HEK293 (cell line): ENCODE data around the gene PTPRN2.

ENCODE experiments used
- KLF10 ChIP-seq: fragments of 450-650 bp; IDR thresholded peaks from 2 replicates; pipeline ENCODE4 v1.5.1; 2018; ENCODE audit warnings: missing biosample characterization, mild to moderate bottlenecking, missing genetic modification characterization
- KLF9 ChIP-seq: fragments of 450-650 bp; formaldehyde crosslinking; IDR thresholded peaks from 2 replicates; pipeline ENCODE4 v1.5.1; 2016; ENCODE audit warnings: missing biosample characterization, missing genetic modification characterization, low read depth
- TRIM28 ChIP-seq: IDR thresholded peaks from 2 replicates; pipeline ENCODE4 v1.6.1; 2011; ENCODE audit warnings: low read length, control low read depth, borderline replicate concordance
- ZBTB20 ChIP-seq: fragments of 450-650 bp; formaldehyde crosslinking; IDR thresholded peaks from 2 replicates; pipeline ENCODE4 v1.5.1; 2016; ENCODE audit warnings: missing biosample characterization, missing genetic modification characterization
- ZNF155 ChIP-seq: fragments of 450-650 bp; formaldehyde crosslinking; IDR thresholded peaks from 2 replicates; pipeline ENCODE4 v1.5.1; 2016; ENCODE audit warnings: missing biosample characterization, missing genetic modification characterization
- ZNF621 ChIP-seq: fragments of 450-650 bp; formaldehyde crosslinking; IDR thresholded peaks from 2 replicates; pipeline ENCODE4 v1.5.1; 2017; ENCODE audit warnings: missing biosample characterization, missing genetic modification characterization
- ZNF654 ChIP-seq: fragments of 450-650 bp; formaldehyde crosslinking; IDR thresholded peaks from 2 replicates; pipeline ENCODE4 v1.5.1; 2016; ENCODE audit warnings: low read depth, missing biosample characterization, missing genetic modification characterization
- ZSCAN30 ChIP-seq: fragments of 450-650 bp; IDR thresholded peaks from 2 replicates; pipeline ENCODE4 v1.5.1; 2018; ENCODE audit warnings: missing biosample characterization, mild to moderate bottlenecking, missing genetic modification characterization, moderate library complexity
- TF ChIP-seq, protein P1 (sequence below): fragments of 450-650 bp; formaldehyde crosslinking; IDR thresholded peaks from 2 replicates; pipeline ENCODE4 v1.5.1; 2016; ENCODE audit warnings: missing biosample characterization, missing genetic modification characterization
- TF ChIP-seq, protein P2 (sequence below): fragments of 450-650 bp; formaldehyde crosslinking; IDR thresholded peaks from 2 replicates; pipeline ENCODE4 v1.5.1; 2017; ENCODE audit warnings: missing biosample characterization, missing genetic modification characterization
- TF ChIP-seq, protein P3 (sequence below): fragments of 450-650 bp; formaldehyde crosslinking; IDR thresholded peaks from 2 replicates; pipeline ENCODE4 v1.5.1; 2016; ENCODE audit warnings: missing biosample characterization, missing genetic modification characterization, borderline replicate concordance
- TF ChIP-seq, protein P4 (sequence below): fragments of 450-650 bp; formaldehyde crosslinking; IDR thresholded peaks from 2 replicates; pipeline ENCODE4 v1.5.1; 2017; ENCODE audit warnings: missing biosample characterization, mild to moderate bottlenecking, missing genetic modification characterization, moderate library complexity
- TF ChIP-seq, protein P5 (sequence below): fragments of 450-650 bp; formaldehyde crosslinking; IDR thresholded peaks from 2 replicates; pipeline ENCODE4 v1.5.1; 2016; ENCODE audit warnings: missing biosample characterization, missing genetic modification characterization

DNA sequence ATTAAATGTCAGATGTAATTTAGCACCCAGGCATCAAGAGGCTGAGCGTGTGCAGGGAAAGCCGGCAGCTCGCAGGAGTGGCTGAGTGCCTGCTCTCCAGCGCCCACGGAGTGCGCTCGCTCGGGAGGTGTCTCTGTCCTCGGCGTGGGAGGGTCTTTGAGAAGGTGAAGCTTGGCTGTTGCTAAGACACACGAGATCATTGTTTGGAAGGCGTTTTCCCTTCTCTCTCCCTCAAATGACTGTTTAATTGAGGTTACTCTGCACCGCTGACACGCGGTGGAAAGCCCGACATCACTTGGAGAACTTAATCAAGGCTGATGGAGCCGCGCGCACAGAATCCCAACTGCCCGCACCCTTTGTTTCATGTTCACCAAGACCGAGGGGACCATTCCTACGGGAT is 836.2 kb downstream of the PTPRN2 start:
- TF ChIP-seq ZNF654 (no peak), ZBTB20 (tag by site-specific recombination) (no peak), ZNF155 (tag by site-specific recombination) (no peak), ZNF621 (tag by site-specific recombination) (no peak), ZSCAN30 (no peak), KLF10 (tag by site-specific recombination) (no peak), TRIM28 (no peak), KLF9 (tag by site-specific recombination) (no peak)
- TF ChIP-seq, protein P1, sequence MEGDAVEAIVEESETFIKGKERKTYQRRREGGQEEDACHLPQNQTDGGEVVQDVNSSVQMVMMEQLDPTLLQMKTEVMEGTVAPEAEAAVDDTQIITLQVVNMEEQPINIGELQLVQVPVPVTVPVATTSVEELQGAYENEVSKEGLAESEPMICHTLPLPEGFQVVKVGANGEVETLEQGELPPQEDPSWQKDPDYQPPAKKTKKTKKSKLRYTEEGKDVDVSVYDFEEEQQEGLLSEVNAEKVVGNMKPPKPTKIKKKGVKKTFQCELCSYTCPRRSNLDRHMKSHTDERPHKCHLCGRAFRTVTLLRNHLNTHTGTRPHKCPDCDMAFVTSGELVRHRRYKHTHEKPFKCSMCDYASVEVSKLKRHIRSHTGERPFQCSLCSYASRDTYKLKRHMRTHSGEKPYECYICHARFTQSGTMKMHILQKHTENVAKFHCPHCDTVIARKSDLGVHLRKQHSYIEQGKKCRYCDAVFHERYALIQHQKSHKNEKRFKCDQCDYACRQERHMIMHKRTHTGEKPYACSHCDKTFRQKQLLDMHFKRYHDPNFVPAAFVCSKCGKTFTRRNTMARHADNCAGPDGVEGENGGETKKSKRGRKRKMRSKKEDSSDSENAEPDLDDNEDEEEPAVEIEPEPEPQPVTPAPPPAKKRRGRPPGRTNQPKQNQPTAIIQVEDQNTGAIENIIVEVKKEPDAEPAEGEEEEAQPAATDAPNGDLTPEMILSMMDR = no peak
- TF ChIP-seq, protein P2, sequence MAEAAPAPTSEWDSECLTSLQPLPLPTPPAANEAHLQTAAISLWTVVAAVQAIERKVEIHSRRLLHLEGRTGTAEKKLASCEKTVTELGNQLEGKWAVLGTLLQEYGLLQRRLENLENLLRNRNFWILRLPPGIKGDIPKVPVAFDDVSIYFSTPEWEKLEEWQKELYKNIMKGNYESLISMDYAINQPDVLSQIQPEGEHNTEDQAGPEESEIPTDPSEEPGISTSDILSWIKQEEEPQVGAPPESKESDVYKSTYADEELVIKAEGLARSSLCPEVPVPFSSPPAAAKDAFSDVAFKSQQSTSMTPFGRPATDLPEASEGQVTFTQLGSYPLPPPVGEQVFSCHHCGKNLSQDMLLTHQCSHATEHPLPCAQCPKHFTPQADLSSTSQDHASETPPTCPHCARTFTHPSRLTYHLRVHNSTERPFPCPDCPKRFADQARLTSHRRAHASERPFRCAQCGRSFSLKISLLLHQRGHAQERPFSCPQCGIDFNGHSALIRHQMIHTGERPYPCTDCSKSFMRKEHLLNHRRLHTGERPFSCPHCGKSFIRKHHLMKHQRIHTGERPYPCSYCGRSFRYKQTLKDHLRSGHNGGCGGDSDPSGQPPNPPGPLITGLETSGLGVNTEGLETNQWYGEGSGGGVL (tag by site-specific recombination) = no peak
- TF ChIP-seq, protein P3, sequence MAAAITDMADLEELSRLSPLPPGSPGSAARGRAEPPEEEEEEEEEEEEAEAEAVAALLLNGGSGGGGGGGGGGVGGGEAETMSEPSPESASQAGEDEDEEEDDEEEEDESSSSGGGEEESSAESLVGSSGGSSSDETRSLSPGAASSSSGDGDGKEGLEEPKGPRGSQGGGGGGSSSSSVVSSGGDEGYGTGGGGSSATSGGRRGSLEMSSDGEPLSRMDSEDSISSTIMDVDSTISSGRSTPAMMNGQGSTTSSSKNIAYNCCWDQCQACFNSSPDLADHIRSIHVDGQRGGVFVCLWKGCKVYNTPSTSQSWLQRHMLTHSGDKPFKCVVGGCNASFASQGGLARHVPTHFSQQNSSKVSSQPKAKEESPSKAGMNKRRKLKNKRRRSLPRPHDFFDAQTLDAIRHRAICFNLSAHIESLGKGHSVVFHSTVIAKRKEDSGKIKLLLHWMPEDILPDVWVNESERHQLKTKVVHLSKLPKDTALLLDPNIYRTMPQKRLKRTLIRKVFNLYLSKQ = no peak
- TF ChIP-seq, protein P4, sequence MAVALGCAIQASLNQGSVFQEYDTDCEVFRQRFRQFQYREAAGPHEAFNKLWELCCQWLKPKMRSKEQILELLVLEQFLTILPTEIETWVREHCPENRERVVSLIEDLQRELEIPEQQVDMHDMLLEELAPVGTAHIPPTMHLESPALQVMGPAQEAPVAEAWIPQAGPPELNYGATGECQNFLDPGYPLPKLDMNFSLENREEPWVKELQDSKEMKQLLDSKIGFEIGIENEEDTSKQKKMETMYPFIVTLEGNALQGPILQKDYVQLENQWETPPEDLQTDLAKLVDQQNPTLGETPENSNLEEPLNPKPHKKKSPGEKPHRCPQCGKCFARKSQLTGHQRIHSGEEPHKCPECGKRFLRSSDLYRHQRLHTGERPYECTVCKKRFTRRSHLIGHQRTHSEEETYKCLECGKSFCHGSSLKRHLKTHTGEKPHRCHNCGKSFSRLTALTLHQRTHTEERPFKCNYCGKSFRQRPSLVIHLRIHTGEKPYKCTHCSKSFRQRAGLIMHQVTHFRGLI (tag by site-specific recombination) = no peak
- TF ChIP-seq, protein P5, sequence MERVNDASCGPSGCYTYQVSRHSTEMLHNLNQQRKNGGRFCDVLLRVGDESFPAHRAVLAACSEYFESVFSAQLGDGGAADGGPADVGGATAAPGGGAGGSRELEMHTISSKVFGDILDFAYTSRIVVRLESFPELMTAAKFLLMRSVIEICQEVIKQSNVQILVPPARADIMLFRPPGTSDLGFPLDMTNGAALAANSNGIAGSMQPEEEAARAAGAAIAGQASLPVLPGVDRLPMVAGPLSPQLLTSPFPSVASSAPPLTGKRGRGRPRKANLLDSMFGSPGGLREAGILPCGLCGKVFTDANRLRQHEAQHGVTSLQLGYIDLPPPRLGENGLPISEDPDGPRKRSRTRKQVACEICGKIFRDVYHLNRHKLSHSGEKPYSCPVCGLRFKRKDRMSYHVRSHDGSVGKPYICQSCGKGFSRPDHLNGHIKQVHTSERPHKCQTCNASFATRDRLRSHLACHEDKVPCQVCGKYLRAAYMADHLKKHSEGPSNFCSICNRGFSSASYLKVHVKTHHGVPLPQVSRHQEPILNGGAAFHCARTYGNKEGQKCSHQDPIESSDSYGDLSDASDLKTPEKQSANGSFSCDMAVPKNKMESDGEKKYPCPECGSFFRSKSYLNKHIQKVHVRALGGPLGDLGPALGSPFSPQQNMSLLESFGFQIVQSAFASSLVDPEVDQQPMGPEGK (tag by site-specific recombination) = no peak
